H1 (cell line): ENCODE measurements around the gene SLC22A2. TPM values are rescaled to one million over a fixed set of nuclear protein-coding genes. Genes with fewer than 3 reads are reported as not detected.
A peak's percentile ranks its signal among the peaks of the same experiment; 100 is the strongest.

Experiments used
- CTCF ChIA-PET: fragments of 300-600 bp; sonication (Branson Sonifier 250); formaldehyde crosslinking; loops from one replicate; lab custom pipeline; 2021; ENCODE audit not compliant: partially characterized antibody; lab: Charles Lee
- POLR2A ChIA-PET: fragments of 300-600 bp; sonication (Branson Sonifier 250); formaldehyde crosslinking; loops from one replicate; lab custom pipeline; 2021; ENCODE audit warnings: inconsistent platforms; ENCODE audit not compliant: partially characterized antibody; lab: Charles Lee
- DNase-seq, 2 experiments: peaks; one replicate each; pipeline versions ENCODE4 v3.0.0 to v3.0.0-alpha.2; 2010 to 2022; ENCODE audit warnings: low spot score in 2 of 2, low read depth in 1 of 2, mixed read lengths in 1 of 2
- FAIRE-seq: peaks from 2 replicates; lab custom pipeline; 2011; peaks lifted over from hg19 to GRCh38; lab: Jason Lieb, UNC
- H2AFZ ChIP-seq: 2 replicates; pipeline ENCODE4 v1.8.1; 2012; ENCODE audit warnings: low read length, inconsistent platforms
- H2AK5ac ChIP-seq: 2 replicates; pipeline ENCODE4 v1.6.1; 2013; ENCODE audit warnings: low read depth, low read length
- H2BK120ac ChIP-seq: replicated peaks from 2 replicates; pipeline ENCODE3; 2013; ENCODE audit warnings: low read depth, low read length, inconsistent platforms
- H2BK12ac ChIP-seq: 2 replicates; pipeline ENCODE4 v1.6.1; 2013; ENCODE audit warnings: low read depth, low read length
- H2BK15ac ChIP-seq: 2 replicates; pipeline ENCODE4 v1.6.1; 2013; ENCODE audit warnings: low read length
- H2BK20ac ChIP-seq: 2 replicates; pipeline ENCODE4 v1.6.1; 2013; ENCODE audit warnings: low read length
- H2BK5ac ChIP-seq: 2 replicates; pipeline ENCODE4 v1.6.1; 2013; ENCODE audit warnings: low read depth, low read length
- H3K14ac ChIP-seq: 2 replicates; pipeline ENCODE4 v1.6.1; 2013; ENCODE audit warnings: inconsistent platforms; ENCODE audit not compliant: insufficient read length
- H3K18ac ChIP-seq: 2 replicates; pipeline ENCODE4 v1.6.1; 2013; ENCODE audit warnings: low read length; ENCODE audit errors: extremely low read depth
- H3K23ac ChIP-seq: 2 replicates; pipeline ENCODE4 v1.6.1; 2013; ENCODE audit warnings: inconsistent platforms; ENCODE audit not compliant: insufficient read length
- H3K23me2 ChIP-seq: 2 replicates; pipeline ENCODE4 v1.6.1; 2013; ENCODE audit warnings: low read depth, low read length
- H3K27ac ChIP-seq: 2 replicates; pipeline ENCODE4 v1.6.1; 2011; ENCODE audit warnings: low read depth, low read length, inconsistent platforms
- H3K27me3 ChIP-seq, 4 experiments: replicated peaks in 1 of 4; 1 replicate in 1 of 4; 2 replicates in 3 of 4; pipeline versions ENCODE4 v1.6.1 to v1.8.1; 2011 to 2013; ENCODE audit warnings: low read length in 3 of 4, mild to moderate bottlenecking in 3 of 4, inconsistent platforms in 2 of 4, mixed read lengths in 2 of 4, moderate library complexity in 1 of 4; ENCODE audit not compliant: control insufficient read depth in 3 of 4, insufficient read depth in 3 of 4; ENCODE audit errors: extremely low read depth in 1 of 4
- H3K36me3 ChIP-seq, 4 experiments: 2 replicates each; pipeline versions ENCODE4 v1.6.1 to v1.8.1; 2011 to 2013; ENCODE audit warnings: mild to moderate bottlenecking in 4 of 4, low read length in 3 of 4, moderate library complexity in 2 of 4, control low read depth in 1 of 4, inconsistent platforms in 1 of 4; ENCODE audit not compliant: insufficient read depth in 4 of 4, control insufficient read depth in 2 of 4
- H3K4ac ChIP-seq: replicated peaks from 2 replicates; pipeline ENCODE3; 2013; ENCODE audit warnings: low read length, low read depth, mixed read lengths, inconsistent platforms; ENCODE audit not compliant: insufficient read length
- H3K4me1 ChIP-seq, 4 experiments: replicated peaks in 1 of 4; 1 replicate in 1 of 4; 2 replicates in 3 of 4; pipeline versions ENCODE4 v1.6.1 to v1.8.1; 2011 to 2013; ENCODE audit warnings: low read length in 3 of 4, inconsistent platforms in 2 of 4, mixed read lengths in 1 of 4; ENCODE audit not compliant: insufficient read depth in 4 of 4, control insufficient read depth in 3 of 4
- H3K4me2 ChIP-seq, 2 experiments: 2 replicates each; pipeline versions ENCODE4 v1.6.1 to v1.8.1; 2011 to 2013; ENCODE audit warnings: low read depth in 2 of 2, low read length in 2 of 2, control low read depth in 1 of 2, inconsistent platforms in 1 of 2, mild to moderate bottlenecking in 1 of 2; ENCODE audit not compliant: insufficient read depth in 1 of 2
- H3K4me3 ChIP-seq, 4 experiments: fragments of 200-600, 300-600 bp in 1 of 4; sonication (generic), shearing (Covaris generic), sonication (Bioruptor Twin) in 1 of 4; 2 replicates each; pipeline versions ENCODE4 v1.5.1 to v1.8.1; 2011 to 2016; ENCODE audit warnings: low read length in 4 of 4, low read depth in 3 of 4, control low read depth in 2 of 4, inconsistent platforms in 2 of 4, mild to moderate bottlenecking in 2 of 4, mixed read lengths in 1 of 4, moderate library complexity in 1 of 4; ENCODE audit not compliant: insufficient read depth in 2 of 4; ENCODE audit errors: extremely low read depth in 1 of 4
- H3K56ac ChIP-seq: replicated peaks from 2 replicates; pipeline ENCODE3; 2013; ENCODE audit warnings: low read depth, mild to moderate bottlenecking, mixed read lengths, low read length, inconsistent platforms; ENCODE audit not compliant: insufficient read length
- H3K79me1 ChIP-seq: 2 replicates; pipeline ENCODE4 v1.6.1; 2013; ENCODE audit warnings: low read depth, low read length, control low read depth
- H3K79me2 ChIP-seq, 2 experiments: 2 replicates each; pipeline versions ENCODE4 v1.6.1 to v1.8.1; 2012 to 2013; ENCODE audit warnings: low read length in 2 of 2, mild to moderate bottlenecking in 2 of 2, inconsistent platforms in 1 of 2; ENCODE audit not compliant: insufficient read depth in 2 of 2, control insufficient read depth in 1 of 2
- H3K9ac ChIP-seq, 4 experiments: replicated peaks in 1 of 4; 1 replicate in 1 of 4; 2 replicates in 3 of 4; pipeline versions ENCODE4 v1.6.1 to v1.8.1; 2011 to 2013; ENCODE audit warnings: low read depth in 3 of 4, low read length in 3 of 4, control low read depth in 2 of 4, mild to moderate bottlenecking in 2 of 4, moderate library complexity in 2 of 4, inconsistent platforms in 1 of 4; ENCODE audit errors: extremely low read depth in 1 of 4
- H3K9me3 ChIP-seq, 2 experiments: 2 replicates each; pipeline versions ENCODE4 v1.6.1 to v1.8.1; 2012 to 2013; ENCODE audit warnings: mild to moderate bottlenecking in 2 of 2, moderate library complexity in 2 of 2, control low read depth in 1 of 2, inconsistent platforms in 1 of 2, low read depth in 1 of 2, low read length in 1 of 2, mixed read lengths in 1 of 2; ENCODE audit not compliant: insufficient read depth in 2 of 2
- H4K20me1 ChIP-seq, 2 experiments: replicated peaks in 1 of 2; 2 replicates each; pipeline versions ENCODE3 to v1.8.1; 2011 to 2013; ENCODE audit warnings: inconsistent platforms in 2 of 2, low read length in 2 of 2, mild to moderate bottlenecking in 1 of 2; ENCODE audit not compliant: insufficient read depth in 2 of 2, control insufficient read depth in 1 of 2
- H4K5ac ChIP-seq: 2 replicates; pipeline ENCODE4 v1.6.1; 2013; ENCODE audit warnings: low read length, low read depth, mixed read lengths, inconsistent platforms; ENCODE audit not compliant: insufficient read length
- H4K8ac ChIP-seq: 2 replicates; pipeline ENCODE4 v1.8.0; 2013; ENCODE audit warnings: mild to moderate bottlenecking, moderate library complexity, low read length, inconsistent platforms; ENCODE audit not compliant: insufficient read depth; ENCODE audit errors: extremely low read depth
- H4K91ac ChIP-seq: replicated peaks from 2 replicates; pipeline ENCODE3; 2013; ENCODE audit warnings: low read length, mixed read lengths, inconsistent platforms; ENCODE audit not compliant: insufficient read length
- CHD1 ChIP-seq: IDR thresholded peaks from 2 replicates; pipeline ENCODE4 v1.6.1; 2012; ENCODE audit warnings: low read depth, low read length, improper control_type of control experiment
- GTF2F1 ChIP-seq: IDR thresholded peaks from 2 replicates; pipeline ENCODE4 v1.6.1; 2012; ENCODE audit warnings: low read depth, low read length, improper control_type of control experiment, borderline replicate concordance
- POLR2A ChIP-seq, 2 experiments: IDR thresholded peaks; 1 replicate in 1 of 2; 2 replicates in 1 of 2; pipeline ENCODE4 v1.6.1; 2011; ENCODE audit warnings: low read depth in 2 of 2, low read length in 2 of 2, mild to moderate bottlenecking in 2 of 2; ENCODE audit errors: control extremely low read depth in 1 of 2
- RNF2 ChIP-seq: fragments of 200-900, 300-1000 bp; sonication (generic); IDR thresholded peaks from 2 replicates; pipeline ENCODE4 v1.7.1; 2016; ENCODE audit warnings: borderline replicate concordance, low read depth, mild to moderate bottlenecking, antibody characterized with exemption, low read length; ENCODE audit not compliant: poor library complexity, severe bottlenecking; ENCODE audit errors: missing control alignments
- WGBS, 2 experiments: shearing (Covaris generic) in 1 of 2; methylation state at CpG; one replicate each; pipeline versions ENCODE4 v1.1.6 to v1.1.7; 2013 to 2015; ENCODE audit warnings: low lambda C conversion rate in 2 of 2, mixed read lengths in 2 of 2, inconsistent platforms in 1 of 2, low coverage in 1 of 2, missing lambda C conversion rate in 1 of 2; ENCODE audit not compliant: insufficient replicate concordance in 2 of 2, insufficient coverage in 1 of 2, insufficient read length in 1 of 2; ENCODE audit errors: extremely low coverage in 1 of 2, missing lambda C conversion rate in 1 of 2; 5-methylcytosine and 5-hydroxymethylcytosine counted together
- polyA plus RNA-seq, 7 experiments: library from polyadenylated mRNA; depleted of rRNA in 3 of 7; stranded (reverse) in 5 of 7; unstranded in 2 of 7; fragments of >200 nt in 5 of 7; fragments of 200-250 nt in 2 of 7; gene quantifications; 1 replicate in 5 of 7; 2 replicates in 1 of 7; 4 replicates in 1 of 7; pipeline versions ENCODE4 v1.2.1 to v1.2.3, GENCODE V29; 2011 to 2013; ENCODE audit warnings: missing spikeins in 2 of 7, mixed read lengths in 2 of 7
- total RNA-seq: library from RNA; stranded (reverse); fragmentation: NEBNext Ultra II Directional; extraction: Animal tissue kit (Norgen Biotek cat#: 25700); gene quantifications from 2 replicates; pipeline ENCODE4 v1.2.1, GENCODE V29; 2021
- TF ChIP-seq, protein P1 (sequence below): IDR thresholded peaks from 2 replicates; pipeline ENCODE4 v1.6.1; 2011; ENCODE audit warnings: low read length, improper control_type of control experiment

The SLC22A2 gene
- total and polyA plus RNA-seq, 2 of the 8 experiments (the other 6 are each of a cell fraction or from before 2014, with no cell fraction given), result 0.23 to 1.4 TPM

- whole genome bisulfite sequencing, 2 experiments, result 62% methylated on average over 7 of the region's 7 CpGs; no CpG with 5 or more reads in 1 of the 2 experiments
- POLR2A ChIA-PET, result interaction anchor here (1.0 kb wide), 1 partner anchor 14 kb away, joined by 4 read pairs; no protein-coding TSS in a partner anchor
- Histone ChIP-seq H2AK5ac (no peak overlapping the region), H2BK120ac (peak overlapping the region; percentile 59), H3K4me1 (peaks cover 7 to 20% (median 18%) of the 10 kb centered on the region in 4 experiments; a peak in 4 of 7 replicates), H3K79me2 (no peaks in the 10 kb centered on the region), H2AFZ (peak overlapping the region; percentile 48; the same call in 1 of the 2 replicates), H3K4me2 (0 out of 4 replicates have a peak overlapping the region, but pooled peaks of 1 of the 2 experiments have one; percentile 28), H2BK20ac (peak overlapping the region; percentile 82; the same call in 1 of the 2 replicates), H2BK5ac (peak overlapping the region; percentile 79; the same call in 1 of the 2 replicates), H3K23ac (no peak overlapping the region), H3K9ac (no peak overlapping the region), H2BK15ac (no peak overlapping the region), H3K79me1 (no peaks in the 10 kb centered on the region), H3K4me3 (peak overlapping the region in 1 of 4 experiments; percentile 24; a peak in 1 of 8 replicates), H3K4ac (peak overlapping the region; percentile 47), H4K91ac (peak overlapping the region; percentile 86), H4K8ac (no peak overlapping the region), H3K23me2 (no peaks in the 10 kb centered on the region), H3K27me3 (no peaks in the 10 kb centered on the region), H3K56ac (no peak overlapping the region), H3K18ac (peak overlapping the region; percentile 56; the same call in 1 of the 2 replicates), H3K36me3 (no peaks in the 10 kb centered on the region)
- CTCF ChIA-PET, result no interaction called here
- DNase-seq, result no peak
- FAIRE-seq, result no peak
- TF ChIP-seq, protein P1, sequence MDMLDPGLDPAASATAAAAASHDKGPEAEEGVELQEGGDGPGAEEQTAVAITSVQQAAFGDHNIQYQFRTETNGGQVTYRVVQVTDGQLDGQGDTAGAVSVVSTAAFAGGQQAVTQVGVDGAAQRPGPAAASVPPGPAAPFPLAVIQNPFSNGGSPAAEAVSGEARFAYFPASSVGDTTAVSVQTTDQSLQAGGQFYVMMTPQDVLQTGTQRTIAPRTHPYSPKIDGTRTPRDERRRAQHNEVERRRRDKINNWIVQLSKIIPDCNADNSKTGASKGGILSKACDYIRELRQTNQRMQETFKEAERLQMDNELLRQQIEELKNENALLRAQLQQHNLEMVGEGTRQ, result no peak
- TF ChIP-seq GTF2F1 (no peak), POLR2A (IDR thresholded peaks at IDR 0.05; ENCODE audit: control extremely low read depth in 1 of 2, low read depth in 2 of 2, low read length in 2 of 2) (no peak), CHD1 (no peak), RNF2 (no peak)
- TF ChIP-seq, all 59 proteins: peak for 0
- Histone ChIP-seq H3K14ac (no peak overlapping the region), H4K20me1 (no peaks in the 10 kb centered on the region), H4K5ac (no peak overlapping the region), H2BK12ac (peak overlapping the region; percentile 69; the same call in 1 of the 2 replicates), H3K9me3 (peaks cover 6 to 8% of the 10 kb centered on the region in 2 experiments; a peak in 2 of 4 replicates), H3K27ac (peak overlapping the region; percentile 38; the same call in 1 of the 2 replicates)
Measured at GRCh38 chr6:160226118-160226591, 32.5 kb downstream of the SLC22A2 start.
